GM21526 (cell line): Measurements from ENCODE around the gene SYT13.
"Not testable (repeated sequence)": the region's sequence is repeated elsewhere in the genome, so short reads cannot be mapped to it uniquely, and the experiment has no call there.

ENCODE experiments used
- ATAC-seq: cut with Tn5 transposase; IDR thresholded peaks from one replicate; pipeline ENCODE4 v1.9.1; 2021; ENCODE audit warnings: moderate library complexity; ENCODE audit not compliant: unreplicated experiment, low FRiP score

SYT13 gene

GRCh38 chr11:45250035-45250718 is 36.0 kb downstream of the SYT13 start:
- no peak for ATAC-seq

GRCh38 chr11:45249372-45249771 is 36.8 kb downstream of the SYT13 start:
- not testable (repeated sequence) for ATAC-seq

GRCh38 chr11:45248501-45249011 is 37.6 kb downstream of the SYT13 start:
- ATAC-seq: no peak

- ATAC-seq: no peak
Measured at GRCh38 chr11:45247433-45247832, 38.7 kb downstream of the SYT13 start.

- no peak for ATAC-seq
Measured at GRCh38 chr11:45246241-45246640, 39.9 kb downstream of the SYT13 start.

GRCh38 chr11:45245218-45246045 is 40.7 kb downstream of the SYT13 start:
- no peak for ATAC-seq

GRCh38 chr11:45243967-45244366 is 42.2 kb downstream of the SYT13 start:
- ATAC-seq: no peak

- ATAC-seq: no peak
Measured at GRCh38 chr11:45239733-45240132, 46.4 kb downstream of the SYT13 start.

GRCh38 chr11:45238724-45239123 is 47.4 kb downstream of the SYT13 start:
- ATAC-seq: no peak

- ATAC-seq: no peak
Measured at GRCh38 chr11:45237711-45238315, 48.3 kb downstream of the SYT13 start.

- no peak for ATAC-seq
Measured at GRCh38 chr11:45234306-45235006, 51.7 kb downstream of the SYT13 start.

GRCh38 chr11:45233804-45234170 is 52.4 kb downstream of the SYT13 start:
- ATAC-seq: no peak

GRCh38 chr11:45233121-45233803 is 52.9 kb downstream of the SYT13 start:
- ATAC-seq: no peak

GRCh38 chr11:45232341-45233080 is 53.6 kb downstream of the SYT13 start:
- ATAC-seq: no peak

- ATAC-seq: no peak
Measured at GRCh38 chr11:45229401-45230020, 56.6 kb downstream of the SYT13 start.

GRCh38 chr11:45227836-45228235 is 58.3 kb downstream of the SYT13 start:
- no peak for ATAC-seq

GRCh38 chr11:45226901-45227300 is 59.2 kb downstream of the SYT13 start:
- ATAC-seq: no peak

GRCh38 chr11:45225961-45226871 is 59.9 kb downstream of the SYT13 start:
- no peak for ATAC-seq
